Measurements from ENCODE around the gene SH3BGRL2.

DNA sequence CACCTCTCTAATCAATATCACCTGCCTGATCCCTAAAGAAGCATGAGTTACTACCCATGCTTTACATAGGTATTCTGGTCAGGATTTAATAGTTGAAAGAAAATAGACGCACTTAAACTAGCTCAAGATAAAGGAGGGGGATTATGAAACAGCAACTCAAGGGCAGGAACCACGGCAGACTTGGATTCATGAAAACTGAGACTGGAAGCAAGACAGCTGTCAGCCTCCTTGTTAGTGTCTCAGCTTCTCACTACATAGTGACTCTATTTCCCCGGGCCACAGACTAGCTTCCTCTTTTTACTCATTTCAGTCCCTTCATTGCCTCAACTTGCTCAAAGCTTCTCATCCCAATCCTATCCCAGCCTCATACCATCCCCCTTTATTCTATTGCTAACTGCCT is 4.3 kb upstream of the SH3BGRL2 start:
- TF ChIP-seq, protein P1, sequence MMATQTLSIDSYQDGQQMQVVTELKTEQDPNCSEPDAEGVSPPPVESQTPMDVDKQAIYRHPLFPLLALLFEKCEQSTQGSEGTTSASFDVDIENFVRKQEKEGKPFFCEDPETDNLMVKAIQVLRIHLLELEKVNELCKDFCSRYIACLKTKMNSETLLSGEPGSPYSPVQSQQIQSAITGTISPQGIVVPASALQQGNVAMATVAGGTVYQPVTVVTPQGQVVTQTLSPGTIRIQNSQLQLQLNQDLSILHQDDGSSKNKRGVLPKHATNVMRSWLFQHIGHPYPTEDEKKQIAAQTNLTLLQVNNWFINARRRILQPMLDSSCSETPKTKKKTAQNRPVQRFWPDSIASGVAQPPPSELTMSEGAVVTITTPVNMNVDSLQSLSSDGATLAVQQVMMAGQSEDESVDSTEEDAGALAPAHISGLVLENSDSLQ (IDR thresholded peaks at IDR 0.05) = no peak
- TF ChIP-seq SUZ12 (IDR thresholded peaks at IDR 0.05) (no peak), SP1 (IDR thresholded peaks at IDR 0.05) (no peak), CTBP1 (IDR thresholded peaks at IDR 0.05; ENCODE audit: borderline replicate concordance) (no peak), LEF1 (IDR thresholded peaks at IDR 0.05; ENCODE audit: borderline replicate concordance) (no peak), BHLHE40 (IDR thresholded peaks at IDR 0.05; ENCODE audit: borderline replicate concordance) (no peak)
